Activated CD8-positive, alpha-beta memory T cell treated with anti-CD3 and anti-CD28 coated beads, Interleukin-2, amount 50 U/mL, for 24 hours (primary cell): ENCODE measurements around the gene SCRN1.

Experiments
- DNase-seq: peaks from one replicate; pipeline ENCODE4 v3.0.0-alpha.2; 2020; ENCODE audit errors: extremely low read depth

The SCRN1 gene

DNA sequence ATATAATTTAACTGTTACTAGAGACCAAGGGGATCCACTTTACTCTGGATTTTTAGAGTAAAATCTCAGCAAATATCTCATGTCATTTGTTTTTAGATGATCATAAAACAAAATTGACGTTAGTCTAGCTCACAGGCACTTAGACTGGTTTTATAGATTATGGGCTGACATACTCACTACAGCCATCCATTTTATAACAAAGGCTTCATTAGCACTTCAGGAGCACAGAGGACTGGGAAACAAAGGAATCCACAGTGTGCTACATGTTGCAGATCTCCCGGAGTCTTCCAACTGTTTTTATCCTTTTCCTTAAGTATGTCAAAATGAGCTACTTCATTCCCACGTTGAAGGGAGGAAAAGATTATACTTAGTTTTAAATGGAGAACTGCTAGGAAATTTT lies 15.9 kb upstream of the SCRN1 start:
- DNase-seq, result no peak

DNA sequence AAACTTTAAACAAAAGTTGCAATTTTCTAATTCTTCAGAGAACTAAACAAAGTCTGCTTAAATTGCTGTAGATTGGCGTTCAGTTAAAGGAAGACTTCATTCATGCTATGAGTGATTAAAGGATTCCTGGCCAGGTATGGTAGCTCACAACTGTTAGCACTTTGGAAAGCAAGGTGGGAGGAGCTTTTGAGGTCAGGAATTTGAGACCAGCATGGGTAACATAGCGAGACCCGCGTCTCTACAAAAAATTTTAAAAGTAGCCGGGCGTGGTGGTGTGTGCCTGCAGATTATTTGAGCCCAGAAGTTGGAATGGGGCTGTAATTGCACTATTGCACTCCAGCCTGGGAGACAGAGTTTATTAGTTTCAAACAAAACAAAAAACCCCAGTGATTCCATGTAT lies 13.5 kb upstream of the SCRN1 start:
- DNase-seq, result no peak

DNA sequence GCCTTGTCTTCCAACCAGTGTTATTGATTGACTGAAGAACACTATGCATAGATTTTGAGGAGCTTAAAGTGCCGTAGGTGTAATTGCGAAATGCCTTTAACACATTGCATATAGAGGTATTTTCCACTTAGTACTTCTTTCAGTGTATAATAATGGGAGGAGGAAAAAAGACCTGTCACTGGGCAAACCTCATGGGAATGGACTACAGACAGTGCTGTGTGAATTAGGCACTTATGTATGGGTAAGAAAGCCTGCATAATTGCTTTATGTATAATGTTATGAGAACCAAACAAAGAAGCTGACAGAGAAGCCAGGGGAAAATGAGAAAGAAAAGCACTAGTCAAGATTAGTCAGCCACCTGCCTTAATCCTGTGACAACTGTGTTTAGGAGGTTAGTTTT lies 12.4 kb upstream of the SCRN1 start:
- DNase-seq, result no peak

DNA sequence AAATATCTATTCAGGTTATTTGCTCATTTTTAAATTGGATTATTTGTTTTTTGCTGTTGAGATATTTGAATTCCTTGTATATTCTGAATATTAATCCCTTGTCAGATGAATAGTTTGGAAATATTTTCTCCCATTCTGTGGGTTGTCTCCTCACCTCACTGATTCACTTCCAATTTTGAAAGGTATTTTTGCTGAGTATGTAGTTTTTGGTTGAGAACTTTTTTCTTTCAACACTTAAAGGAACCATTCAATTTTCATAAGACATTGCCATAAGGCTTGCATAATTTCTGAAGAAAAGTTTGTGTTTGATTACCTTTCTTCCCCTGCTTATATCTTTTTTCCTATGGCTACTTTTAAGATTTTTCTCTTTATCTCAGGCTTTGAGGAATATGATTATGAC lies 8.9 kb upstream of the SCRN1 start:
- no peak for DNase-seq

DNA sequence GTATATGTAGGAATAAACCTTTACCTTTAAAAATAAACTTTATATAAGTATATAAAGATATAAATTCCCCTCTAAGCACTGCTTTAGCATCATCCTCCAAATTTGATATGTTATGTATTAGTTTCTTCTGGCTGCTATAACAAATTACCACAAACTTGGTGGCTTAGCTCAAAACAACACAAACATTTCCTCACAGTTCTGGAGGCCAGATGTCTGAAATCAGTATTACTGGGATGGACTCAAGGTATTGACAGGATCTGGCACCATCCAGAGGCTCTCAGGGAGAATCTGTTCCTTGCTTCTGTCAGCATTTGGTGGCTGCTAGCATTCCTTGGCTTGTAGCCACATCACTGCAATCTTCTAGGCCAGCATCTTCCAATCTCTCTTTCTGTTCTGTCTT lies 6.7 kb upstream of the SCRN1 start:
- no peak for DNase-seq

DNA sequence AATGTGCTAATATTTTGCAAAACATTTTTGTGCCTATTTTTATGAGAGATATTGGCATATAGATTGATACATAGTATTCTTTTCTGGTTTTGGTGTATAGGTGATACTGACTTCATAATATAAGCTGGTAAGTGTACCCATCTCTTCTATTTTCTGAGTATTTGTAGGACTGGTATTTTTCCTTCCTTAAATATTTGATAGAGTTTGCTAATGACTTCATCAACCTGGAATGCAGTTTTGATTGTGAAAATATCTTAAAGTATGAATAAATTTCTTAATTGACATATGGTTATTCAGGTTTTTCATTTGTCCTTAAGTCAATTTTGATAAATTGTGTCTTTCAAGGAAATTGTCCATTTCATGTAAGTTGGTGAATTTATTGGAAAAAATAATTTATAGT lies 6.1 kb upstream of the SCRN1 start:
- no peak for DNase-seq

DNA sequence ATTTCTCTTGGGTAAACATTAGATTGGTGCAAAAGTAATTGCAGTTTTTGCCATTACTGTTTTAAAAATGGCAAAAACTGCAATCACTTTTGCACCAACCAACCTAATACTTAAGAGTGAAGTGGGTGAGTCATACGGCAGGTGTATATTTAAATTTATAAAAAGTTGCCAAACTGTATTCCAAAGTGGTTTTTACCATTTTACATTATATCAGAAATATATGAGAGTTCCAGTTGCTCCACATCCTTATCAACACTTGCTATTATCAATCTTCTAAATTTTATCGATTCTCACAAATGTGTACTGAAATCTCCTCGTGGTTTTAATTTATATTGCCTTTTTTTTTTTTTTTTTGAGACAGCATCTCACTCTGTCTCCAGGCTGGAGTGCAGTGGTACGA lies 3.5 kb upstream of the SCRN1 start:
- no peak for DNase-seq

DNA sequence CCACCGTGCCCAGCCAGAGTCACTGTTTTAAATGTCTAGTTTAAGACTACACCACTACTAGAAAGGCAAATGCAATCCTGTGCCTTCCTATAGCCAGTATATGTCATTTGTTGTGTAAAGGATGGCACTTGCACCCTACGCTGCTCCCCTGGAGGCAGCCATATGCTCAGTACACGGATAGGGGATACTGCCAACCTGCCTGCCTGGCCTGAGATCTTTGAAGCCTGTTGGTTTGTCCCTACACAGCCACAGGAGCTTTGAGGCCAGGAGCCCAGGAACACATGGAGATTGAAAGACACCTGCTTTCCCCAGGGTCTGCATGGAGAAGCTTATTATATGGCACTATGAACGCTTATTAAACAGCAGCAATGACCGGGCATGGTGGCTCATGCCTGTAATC lies 2.3 kb upstream of the SCRN1 start:
- DNase-seq, result no peak

DNA sequence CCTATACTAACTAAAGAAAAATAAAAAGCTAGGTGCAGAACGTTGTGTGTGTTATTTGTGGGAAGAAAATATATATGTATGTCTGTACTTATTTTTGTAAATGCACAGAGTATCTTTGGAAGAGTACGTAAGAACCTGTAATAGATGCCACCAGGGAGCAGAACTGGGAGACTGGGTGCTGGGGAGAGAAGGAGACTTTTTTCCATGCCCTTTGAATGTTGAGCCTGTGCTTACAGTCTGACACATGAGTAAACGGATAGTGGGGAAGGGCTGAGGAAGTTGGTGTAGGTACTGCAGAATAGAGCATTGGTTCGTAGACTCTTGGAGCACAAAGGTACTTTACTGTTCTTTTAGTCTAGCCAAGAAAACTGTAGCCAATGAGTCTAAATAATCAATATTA lies 1.3 kb upstream of the SCRN1 start:
- no peak for DNase-seq

DNA sequence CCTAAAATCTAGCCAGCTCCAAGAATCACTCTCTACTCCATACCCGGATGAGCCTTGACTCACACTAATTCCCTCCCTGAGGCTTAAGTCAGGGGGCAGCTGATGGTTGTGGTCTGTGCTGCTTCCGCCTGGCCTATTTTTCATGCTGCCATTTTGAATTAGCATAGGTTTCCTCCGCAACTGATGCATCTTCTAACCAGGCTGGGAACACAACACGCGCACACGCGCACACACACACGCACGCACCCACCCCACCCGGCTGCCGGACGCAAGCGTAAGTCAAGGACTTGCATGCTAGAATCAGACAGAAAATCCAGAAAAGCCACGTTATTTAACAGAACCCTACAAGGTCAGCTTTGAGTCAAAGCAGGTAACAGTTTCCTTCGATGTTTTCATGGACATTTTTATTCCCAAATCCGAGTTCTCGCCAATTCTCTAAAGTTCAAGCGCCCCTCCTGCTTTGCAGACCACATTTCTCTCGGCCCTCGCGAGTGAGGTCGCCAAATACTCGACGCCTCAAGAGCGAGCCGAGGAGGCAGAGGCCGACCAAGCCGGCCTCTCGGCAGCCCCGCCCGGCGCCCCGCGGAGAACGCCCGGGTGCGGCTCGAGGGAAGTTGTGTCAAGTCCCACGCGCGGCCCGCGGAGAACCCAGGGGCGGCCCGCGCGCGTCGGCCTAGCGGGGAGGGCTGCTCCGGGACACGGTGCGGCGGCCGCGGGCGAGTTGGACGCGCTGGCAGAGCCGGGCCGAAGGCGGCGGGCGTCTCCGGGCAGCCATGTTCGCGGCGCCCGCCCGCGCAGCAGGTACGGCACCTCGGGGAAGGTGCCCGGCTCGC lies 961 bp downstream of the SCRN1 start:
- DNase-seq, result no peak

DNA sequence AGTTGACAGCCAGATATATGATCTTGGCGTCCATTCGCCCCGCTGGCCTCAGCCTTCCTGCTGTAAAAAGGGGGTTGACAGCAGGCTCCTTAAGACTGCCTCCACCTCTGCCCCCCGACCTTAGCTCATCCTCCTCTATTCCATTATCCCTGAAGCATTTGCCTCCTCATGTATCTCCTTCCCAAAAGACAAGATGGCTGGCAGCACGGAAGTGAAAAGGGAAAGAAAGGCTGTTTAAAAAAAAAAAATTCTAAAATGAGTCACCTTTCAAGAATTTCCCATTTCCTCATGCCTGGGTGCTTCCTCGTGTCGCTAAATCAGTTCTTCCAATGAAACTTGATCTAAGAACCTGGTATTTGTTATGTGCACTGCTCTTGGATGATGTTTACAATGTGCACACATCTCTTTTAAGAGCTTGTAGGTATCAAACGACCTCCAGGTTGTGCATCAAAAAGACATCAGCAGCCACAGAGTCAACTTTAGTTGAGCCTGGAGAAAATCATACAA lies 1.7 kb downstream of the SCRN1 start:
- DNase-seq, result no peak

DNA sequence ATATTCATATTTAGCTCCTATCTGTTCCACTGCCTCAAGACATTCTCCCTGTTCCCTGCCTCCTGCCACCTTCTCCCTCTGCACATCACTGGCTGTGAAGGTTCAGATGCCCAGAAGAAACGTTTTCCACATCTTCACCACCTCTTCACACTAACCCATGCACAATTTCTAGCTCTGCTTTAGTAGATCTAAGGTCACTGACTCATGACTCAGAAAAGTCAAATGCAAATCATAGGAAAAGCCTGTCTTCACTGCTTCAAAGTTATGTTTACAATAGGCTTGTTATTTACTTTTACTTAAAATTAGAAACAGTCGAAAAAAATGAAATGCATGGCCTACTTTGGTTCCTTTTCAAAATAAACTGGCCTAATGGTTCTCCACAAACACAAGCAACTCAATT lies 2.5 kb downstream of the SCRN1 start:
- DNase-seq, result no peak

DNA sequence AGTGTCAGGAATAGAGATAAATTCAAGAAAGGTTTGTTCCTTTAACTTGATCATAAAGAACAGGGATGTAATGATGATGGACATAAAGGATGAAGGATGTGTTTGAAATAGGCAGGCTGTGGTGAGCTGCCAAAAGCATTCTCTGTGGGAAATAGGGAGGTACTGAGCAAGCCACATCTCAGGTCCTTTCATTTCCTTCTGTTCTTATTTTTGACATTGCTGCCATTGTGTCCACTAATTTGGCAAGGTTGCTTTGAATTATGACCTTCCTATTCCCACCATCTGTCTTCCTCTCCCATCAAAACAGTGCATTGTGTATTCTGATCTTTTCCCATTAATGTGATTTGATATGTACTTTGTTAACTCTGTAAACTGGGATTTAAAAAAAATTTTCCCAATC lies 9.4 kb downstream of the SCRN1 start:
- no peak for DNase-seq

DNA sequence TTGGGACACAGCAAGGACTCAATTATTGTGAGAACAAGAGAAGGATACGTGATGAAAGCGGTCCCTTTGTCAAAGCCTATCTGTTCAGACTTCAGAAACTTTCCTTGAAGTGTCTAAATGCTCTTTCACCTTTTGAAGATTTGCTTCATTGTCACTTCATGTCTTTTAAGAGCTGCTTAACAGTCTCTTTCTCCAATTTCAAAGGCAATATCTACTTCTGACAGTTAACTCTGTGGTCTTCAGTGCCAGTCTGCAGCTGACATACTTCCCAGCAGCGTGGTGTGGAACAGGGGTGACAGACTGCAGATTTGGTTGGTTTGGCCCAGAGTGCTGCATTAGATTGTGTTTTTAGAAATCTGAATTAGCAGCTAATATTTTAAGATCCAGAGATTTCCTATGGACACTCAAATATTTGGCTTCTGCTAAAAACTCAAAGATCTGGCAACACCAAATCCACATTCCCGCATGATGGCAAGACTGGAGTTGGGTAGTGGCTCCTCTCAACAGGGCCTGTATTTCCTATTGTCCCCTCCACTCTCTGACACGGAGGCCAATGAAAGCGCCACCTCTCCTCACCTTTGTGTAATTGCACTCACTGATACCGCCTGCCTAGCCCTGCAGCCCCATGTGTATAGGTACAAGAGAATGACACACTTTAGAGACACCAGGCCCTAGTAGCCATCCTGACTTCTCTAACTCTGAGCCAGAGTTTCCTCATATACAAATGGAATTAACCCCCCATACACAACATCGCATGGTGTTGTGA lies 11.5 kb downstream of the SCRN1 start:
- DNase-seq, result no peak

DNA sequence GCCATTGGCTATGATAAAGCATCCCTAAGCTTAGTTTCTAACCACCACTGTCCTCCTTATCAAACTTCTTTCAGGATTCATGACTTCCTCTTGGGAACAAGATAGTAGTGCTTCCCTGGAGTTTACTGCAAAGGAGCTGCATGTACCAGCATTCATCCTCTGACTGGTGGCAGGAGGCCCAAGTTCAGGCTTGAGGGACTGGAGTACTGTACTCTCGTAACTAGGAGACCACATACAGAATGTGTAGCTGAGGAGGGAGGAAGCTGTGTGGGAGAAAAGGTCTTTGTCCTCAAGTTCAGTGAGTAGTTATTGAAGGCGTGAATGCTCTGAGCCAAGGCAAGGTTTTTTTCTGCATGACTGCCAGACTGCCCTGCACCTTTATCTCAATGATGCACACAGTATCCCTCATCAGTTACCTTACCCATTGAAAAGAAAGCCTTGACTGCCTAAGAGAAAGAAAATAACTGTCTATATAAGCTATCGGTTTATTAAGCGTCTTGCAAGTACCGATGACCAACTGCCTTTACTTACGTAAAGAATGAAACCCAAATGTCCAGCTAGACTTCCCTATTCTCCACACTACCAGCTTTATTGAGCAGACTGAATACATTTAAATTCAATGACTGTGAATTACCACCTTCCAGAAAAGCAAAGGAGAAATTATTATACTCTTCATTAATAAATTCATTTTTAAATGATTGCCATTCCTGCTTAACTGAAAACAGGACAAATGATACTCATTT lies 12.8 kb downstream of the SCRN1 start:
- DNase-seq, result no peak

DNA sequence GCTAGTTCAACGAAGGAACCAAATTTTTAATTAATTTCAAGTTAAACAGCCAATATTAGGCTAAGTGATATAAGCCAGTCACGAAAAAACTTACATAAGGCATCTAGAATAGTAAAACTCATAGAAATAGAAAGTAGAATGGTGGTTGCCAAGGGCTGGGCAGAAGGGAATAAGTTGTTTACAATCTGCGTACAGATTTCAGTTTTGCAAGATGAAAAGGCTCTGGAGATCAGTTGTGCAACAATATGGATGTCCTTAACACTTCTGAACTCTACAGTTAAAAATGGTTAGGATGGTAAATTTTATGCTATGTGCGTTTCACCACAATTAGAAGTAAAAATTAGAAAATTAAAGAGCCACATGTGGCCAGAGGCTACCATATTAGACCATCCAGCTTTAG lies 13.3 kb downstream of the SCRN1 start:
- DNase-seq, result no peak

DNA sequence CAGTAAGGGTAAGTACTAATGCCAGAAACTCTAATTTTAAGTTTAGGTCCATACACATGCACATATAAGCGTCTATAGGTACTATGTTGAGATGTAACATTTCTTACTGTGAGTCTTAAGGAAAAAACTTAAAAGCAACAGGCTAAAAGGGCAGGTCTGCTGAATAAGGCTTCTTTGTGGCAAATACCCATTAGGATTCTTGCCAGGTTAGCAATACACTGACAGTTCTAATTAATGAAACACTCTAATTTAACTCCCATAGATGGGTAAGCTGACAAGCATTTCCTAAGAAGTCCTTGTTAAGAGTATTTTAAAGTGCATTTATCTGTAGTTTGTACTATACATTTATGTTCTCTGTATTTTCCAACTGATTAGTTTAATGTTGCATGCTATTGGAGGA lies 14.0 kb downstream of the SCRN1 start:
- DNase-seq, result no peak

DNA sequence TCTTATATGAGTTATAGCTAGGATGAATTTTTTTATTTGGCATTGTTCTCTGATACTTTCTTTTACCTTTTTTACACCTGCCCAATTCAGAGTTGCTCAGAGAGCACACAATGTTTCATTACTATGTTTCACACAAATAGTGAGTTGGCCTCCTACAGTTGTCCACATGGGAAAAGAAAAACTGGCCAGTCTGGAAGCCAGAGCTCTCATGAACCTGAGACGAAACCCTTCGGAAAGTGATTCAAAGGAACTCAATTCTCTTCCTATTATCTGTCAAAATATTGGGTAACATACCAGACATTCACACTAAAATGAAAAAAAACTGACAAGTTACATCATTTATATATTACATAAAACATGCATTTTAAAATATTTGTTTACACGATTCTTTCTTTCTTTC lies 15.3 kb downstream of the SCRN1 start:
- DNase-seq, result no peak

DNA sequence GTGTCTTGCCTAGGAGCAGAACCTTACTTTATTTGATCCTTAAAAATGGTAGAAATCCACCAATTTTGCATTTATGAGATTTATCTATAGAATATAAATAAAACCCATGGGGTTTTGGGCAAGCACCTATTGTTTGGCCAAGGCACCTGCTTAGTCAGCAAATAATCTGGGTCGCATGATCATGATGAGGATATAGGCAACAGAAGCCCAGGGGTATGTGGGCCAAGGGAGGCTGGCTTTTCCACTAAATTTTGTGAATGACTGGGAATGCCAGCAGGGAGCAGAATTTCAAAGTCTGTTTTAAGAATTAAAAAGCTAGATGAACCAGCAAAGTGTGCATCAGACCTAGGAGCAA lies 17.3 kb downstream of the SCRN1 start:
- no peak for DNase-seq

DNA sequence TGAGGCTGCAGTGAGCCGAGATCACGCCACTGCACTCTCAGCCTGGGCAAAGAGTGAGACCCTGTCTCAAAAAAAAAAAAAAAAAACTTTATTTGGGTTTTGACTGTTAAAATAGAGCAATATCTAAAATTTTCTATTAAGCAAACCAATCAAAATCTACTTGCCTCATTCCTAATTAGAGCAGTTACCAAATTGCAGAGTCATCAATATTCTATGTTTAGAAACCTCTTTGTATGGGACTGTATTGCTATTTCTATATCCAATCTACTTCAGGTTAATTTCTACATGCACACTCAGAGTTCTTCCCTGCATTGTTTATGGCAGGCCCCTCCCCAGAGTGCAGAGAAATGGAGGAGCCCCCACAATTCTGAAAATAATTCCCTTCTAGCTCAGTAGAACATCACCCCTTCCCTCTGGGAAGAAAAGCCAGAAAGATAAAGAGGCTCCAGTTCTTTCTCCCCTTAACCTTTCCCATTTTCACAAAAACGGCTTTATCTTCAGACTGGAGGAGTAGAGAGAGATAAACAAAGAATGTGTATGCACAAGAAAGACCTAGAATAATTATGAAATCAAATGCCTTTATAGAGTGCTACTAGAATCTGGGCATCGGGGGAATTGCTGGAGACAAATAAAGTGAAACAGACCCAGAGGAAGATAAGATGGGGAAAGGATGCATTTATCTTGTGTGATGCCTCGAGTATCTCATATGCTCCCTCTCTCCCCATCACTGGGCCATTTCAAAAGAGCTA lies 17.9 kb downstream of the SCRN1 start:
- no peak for DNase-seq

DNA sequence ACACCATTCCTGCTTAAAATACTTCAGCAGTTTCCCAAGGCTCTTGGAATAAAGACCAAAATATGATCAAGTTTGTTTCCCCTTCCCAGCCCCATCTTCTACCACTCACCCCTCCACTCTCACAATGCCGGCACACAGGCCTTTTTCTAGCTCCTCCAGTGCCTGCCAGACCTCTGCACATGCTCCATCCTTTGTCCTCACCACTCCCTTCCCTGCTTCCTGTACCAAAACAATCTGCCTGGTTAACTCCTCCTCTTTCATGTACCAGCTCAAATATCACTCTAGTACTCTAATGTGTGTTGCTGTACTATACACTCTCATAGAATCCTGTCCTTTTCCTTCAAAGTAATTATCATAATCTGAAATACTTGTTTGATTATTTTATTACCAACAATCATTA lies 19.4 kb downstream of the SCRN1 start:
- no peak for DNase-seq

DNA sequence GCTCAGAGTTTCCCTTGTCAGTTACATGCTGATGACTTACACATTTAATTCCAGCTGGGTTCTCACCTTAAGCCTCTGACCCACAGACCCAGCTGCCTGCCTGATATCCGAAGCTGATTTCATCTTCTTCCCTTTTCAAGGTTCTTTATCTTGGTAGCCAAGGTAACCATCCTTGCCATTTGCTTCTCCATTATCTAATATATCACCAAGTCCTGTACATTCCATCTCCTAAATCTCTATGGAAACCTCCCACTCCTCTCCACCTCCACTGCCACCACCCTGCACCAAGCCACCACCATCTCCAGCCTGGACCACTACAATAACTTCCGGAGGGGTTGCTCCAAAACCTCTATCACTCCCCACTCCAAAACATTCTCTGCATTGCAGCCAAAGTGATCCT lies 19.9 kb downstream of the SCRN1 start:
- no peak for DNase-seq
